IPS-15b (cell line): Measurements from ENCODE around the gene MCCD1.

Experiments
- H3K27me3 ChIP-seq: one replicate; pipeline ENCODE4 v1.6.1; 2013; ENCODE audit warnings: low read length; ENCODE audit not compliant: control insufficient read depth, insufficient read depth
- H3K36me3 ChIP-seq: one replicate; pipeline ENCODE4 v1.6.1; 2013; ENCODE audit warnings: low read length; ENCODE audit not compliant: control insufficient read depth, insufficient read depth
- H3K4me1 ChIP-seq: one replicate; pipeline ENCODE4 v1.6.1; 2013; ENCODE audit warnings: mild to moderate bottlenecking, low read length; ENCODE audit not compliant: control insufficient read depth, insufficient read depth
- H3K4me3 ChIP-seq: one replicate; pipeline ENCODE4 v1.5.1; 2013; ENCODE audit warnings: low read depth, low read length
- H3K9ac ChIP-seq: one replicate; pipeline ENCODE4 v1.6.1; 2013; ENCODE audit warnings: low read depth, mild to moderate bottlenecking, low read length
- H3K9me3 ChIP-seq: one replicate; pipeline ENCODE4 v1.6.1; 2013; ENCODE audit warnings: mild to moderate bottlenecking, low read length; ENCODE audit not compliant: control insufficient read depth, insufficient read depth

MCCD1 gene

GRCh38 chr6:31525553-31525931 lies 3.2 kb upstream of the MCCD1 start:
- H3K27me3 ChIP-seq = no peaks in the 10 kb centered on the region
- no peak overlapping the region for H3K9ac ChIP-seq
- H3K36me3 ChIP-seq = peaks cover 7% of the 10 kb centered on the region
- H3K4me3 ChIP-seq = no peak overlapping the region
- no peaks in the 10 kb centered on the region for H3K9me3 ChIP-seq
- H3K4me1 ChIP-seq = peaks cover 3% of the 10 kb centered on the region

GRCh38 chr6:31525932-31526591 lies 2.7 kb upstream of the MCCD1 start:
- Histone ChIP-seq H3K4me1 (peaks cover 3% of the 10 kb centered on the region), H3K4me3 (no peak overlapping the region), H3K36me3 (peaks cover 12% of the 10 kb centered on the region), H3K9me3 (no peaks in the 10 kb centered on the region), H3K27me3 (no peaks in the 10 kb centered on the region), H3K9ac (no peak overlapping the region)

- Histone ChIP-seq H3K27me3 (no peaks in the 10 kb centered on the region), H3K36me3 (peaks cover 21% of the 10 kb centered on the region), H3K4me1 (peaks cover 3% of the 10 kb centered on the region), H3K4me3 (no peak overlapping the region), H3K9ac (no peak overlapping the region), H3K9me3 (no peaks in the 10 kb centered on the region)
Observed at GRCh38 chr6:31528307-31528777, 420 bp upstream of the MCCD1 start.

GRCh38 chr6:31529329-31530150 lies 778 bp downstream of the MCCD1 start:
- peaks cover 29% of the 10 kb centered on the region for H3K36me3 ChIP-seq
- H3K9me3 ChIP-seq = no peaks in the 10 kb centered on the region
- no peak overlapping the region for H3K9ac ChIP-seq
- no peak overlapping the region for H3K4me3 ChIP-seq
- H3K27me3 ChIP-seq = no peaks in the 10 kb centered on the region
- peaks cover 3% of the 10 kb centered on the region for H3K4me1 ChIP-seq

- H3K4me3 ChIP-seq = no peak overlapping the region
- H3K9ac ChIP-seq = no peak overlapping the region
- peaks cover 40% of the 10 kb centered on the region for H3K36me3 ChIP-seq
- no peaks in the 10 kb centered on the region for H3K9me3 ChIP-seq
- peaks cover 3% of the 10 kb centered on the region for H3K4me1 ChIP-seq
- no peaks in the 10 kb centered on the region for H3K27me3 ChIP-seq
Observed at GRCh38 chr6:31530659-31531058, 1.9 kb downstream of the MCCD1 start.

GRCh38 chr6:31531162-31531561 lies 2.4 kb downstream of the MCCD1 start:
- Histone ChIP-seq H3K36me3 (peaks cover 46% of the 10 kb centered on the region), H3K4me1 (peaks cover 3% of the 10 kb centered on the region), H3K9ac (no peak overlapping the region), H3K9me3 (no peaks in the 10 kb centered on the region), H3K27me3 (no peaks in the 10 kb centered on the region), H3K4me3 (no peak overlapping the region)

GRCh38 chr6:31531771-31532643 lies 3.2 kb downstream of the MCCD1 start:
- Histone ChIP-seq H3K9me3 (no peaks in the 10 kb centered on the region), H3K9ac (no peak overlapping the region), H3K4me3 (no peak overlapping the region), H3K36me3 (peaks cover 52% of the 10 kb centered on the region), H3K27me3 (no peaks in the 10 kb centered on the region), H3K4me1 (peaks cover 3% of the 10 kb centered on the region)

GRCh38 chr6:31532644-31533454 lies 4.1 kb downstream of the MCCD1 start:
- H3K4me1 ChIP-seq = peaks cover 3% of the 10 kb centered on the region
- H3K27me3 ChIP-seq = no peaks in the 10 kb centered on the region
- H3K36me3 ChIP-seq = peaks cover 57% of the 10 kb centered on the region
- no peak overlapping the region for H3K4me3 ChIP-seq
- H3K9me3 ChIP-seq = no peaks in the 10 kb centered on the region
- no peak overlapping the region for H3K9ac ChIP-seq

GRCh38 chr6:31533455-31533841 lies 4.7 kb downstream of the MCCD1 start:
- no peaks in the 10 kb centered on the region for H3K27me3 ChIP-seq
- no peak overlapping the region for H3K9ac ChIP-seq
- peaks cover 63% of the 10 kb centered on the region for H3K36me3 ChIP-seq
- H3K9me3 ChIP-seq = no peaks in the 10 kb centered on the region
- no peak overlapping the region for H3K4me3 ChIP-seq
- peaks cover 3% of the 10 kb centered on the region for H3K4me1 ChIP-seq

GRCh38 chr6:31534011-31534410 lies 5.2 kb downstream of the MCCD1 start:
- Histone ChIP-seq H3K9ac (no peak overlapping the region), H3K4me1 (peaks cover 4% of the 10 kb centered on the region), H3K4me3 (no peak overlapping the region), H3K36me3 (peaks cover 69% of the 10 kb centered on the region), H3K27me3 (no peaks in the 10 kb centered on the region), H3K9me3 (no peaks in the 10 kb centered on the region)

GRCh38 chr6:31534521-31535040 lies 5.8 kb downstream of the MCCD1 start:
- no peaks in the 10 kb centered on the region for H3K9me3 ChIP-seq
- no peak overlapping the region for H3K9ac ChIP-seq
- H3K27me3 ChIP-seq = no peaks in the 10 kb centered on the region
- H3K4me3 ChIP-seq = no peak overlapping the region
- peaks cover 75% of the 10 kb centered on the region for H3K36me3 ChIP-seq
- peaks cover 8% of the 10 kb centered on the region for H3K4me1 ChIP-seq
